ENCODE measurements around the gene KIAA0408. TPM values are rescaled to one million over a fixed set of nuclear protein-coding genes. Genes with fewer than 3 reads are reported as not detected.

KIAA0408 gene
- total and polyA plus RNA-seq, 2 of the 8 experiments (the other 6 are each of a cell fraction or from before 2014, with no cell fraction given), result 3.3 to 10.8 TPM

DNA sequence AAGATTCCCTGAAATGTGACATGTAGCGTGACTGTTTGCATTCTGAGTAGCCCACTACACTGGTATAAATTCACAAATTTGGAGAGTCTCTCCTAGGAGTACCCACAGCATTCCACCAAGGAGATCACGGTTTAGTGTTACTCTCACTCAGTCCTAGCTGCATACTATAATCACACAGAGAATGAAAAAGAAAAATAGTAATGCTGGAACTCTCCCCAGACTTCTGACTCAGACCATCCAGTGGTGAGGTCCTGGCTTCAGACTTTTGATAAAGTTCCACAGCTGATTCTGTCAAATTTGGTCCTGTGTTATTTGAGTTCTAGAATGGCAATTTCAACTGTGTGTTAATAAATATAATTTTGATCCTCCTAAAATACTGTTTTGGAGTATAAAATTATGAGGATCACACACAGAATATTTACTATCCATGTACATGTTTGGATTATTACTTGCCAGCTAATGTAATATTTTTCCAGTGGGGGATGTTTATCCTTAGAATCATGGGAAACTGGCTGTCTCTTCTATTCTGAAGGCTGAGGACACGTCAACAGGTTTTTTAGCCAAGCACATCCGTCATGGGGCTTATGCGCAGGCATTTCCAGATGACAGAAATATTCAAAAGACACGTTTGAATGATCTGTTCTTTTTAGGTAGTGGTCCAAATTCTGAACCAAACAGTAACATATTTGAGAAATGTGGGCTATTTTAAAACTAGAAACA lies 5.1 kb upstream of the KIAA0408 start:
- H3K9ac ChIP-seq (replicated peaks in 1 of 4; ENCODE audit: extremely low read depth in 1 of 4, low read depth in 3 of 4, low read length in 3 of 4), result no peak overlapping the region
- DNase-seq (ENCODE audit: low read depth in 1 of 2, low spot score in 2 of 2) (no peak), FAIRE-seq (no peak)
- H3K23ac ChIP-seq (ENCODE audit: insufficient read length), result no peak overlapping the region
- no peaks in the 10 kb centered on the region for H3K79me1 ChIP-seq (ENCODE audit: low read depth, low read length)
- no peak overlapping the region for H3K4me3 ChIP-seq (ENCODE audit: extremely low read depth in 1 of 4, insufficient read depth in 2 of 4, low read depth in 3 of 4, low read length in 4 of 4)
- no peak overlapping the region for H2BK12ac ChIP-seq (ENCODE audit: low read depth, low read length)
- H4K91ac ChIP-seq (replicated peaks; ENCODE audit: insufficient read length, low read length), result no peak overlapping the region
- no peak overlapping the region for H3K56ac ChIP-seq (replicated peaks; ENCODE audit: insufficient read length, low read depth, low read length)
- ChIA-PET CTCF (ENCODE audit: partially characterized antibody) (interaction anchor here (0.7 to 14.6 kb wide), 17 partner anchors 10 to 167 kb away, joined by 3 to 221 read pairs (median 5); partner anchors contain the start of gene MTCL3), POLR2A (ENCODE audit: partially characterized antibody) (no interaction called here)
- no peak overlapping the region for H3K4me2 ChIP-seq (ENCODE audit: insufficient read depth in 1 of 2, low read depth in 2 of 2, low read length in 2 of 2)
- no peak overlapping the region for H2BK120ac ChIP-seq (replicated peaks; ENCODE audit: low read depth, low read length)
- WGBS, 2 experiments (ENCODE audit: extremely low coverage in 1 of 2, insufficient coverage in 1 of 2, insufficient read length in 1 of 2, insufficient replicate concordance in 2 of 2, low coverage in 1 of 2, low lambda C conversion rate in 2 of 2, missing lambda C conversion rate in 1 of 2), result 62% methylated on average over 6 of the region's 6 CpGs; no CpG with 5 or more reads in 1 of the 2 experiments
- H3K27ac ChIP-seq (ENCODE audit: low read depth, low read length), result no peak overlapping the region
- H2AK5ac ChIP-seq (ENCODE audit: low read depth, low read length), result no peak overlapping the region
- no peak overlapping the region for H2BK20ac ChIP-seq (ENCODE audit: low read length)
- no peaks in the 10 kb centered on the region for H3K27me3 ChIP-seq (replicated peaks in 1 of 4; ENCODE audit: control insufficient read depth in 3 of 4, extremely low read depth in 1 of 4, insufficient read depth in 3 of 4, low read length in 3 of 4)
- H3K18ac ChIP-seq (ENCODE audit: extremely low read depth, low read length), result no peak overlapping the region
- H3K23me2 ChIP-seq (ENCODE audit: low read depth, low read length), result no peaks in the 10 kb centered on the region
- no peak overlapping the region for H3K4ac ChIP-seq (replicated peaks; ENCODE audit: insufficient read length, low read depth, low read length)
- no peaks in the 10 kb centered on the region for H3K36me3 ChIP-seq (ENCODE audit: control insufficient read depth in 2 of 4, insufficient read depth in 4 of 4, low read length in 3 of 4)
- H3K79me2 ChIP-seq (ENCODE audit: control insufficient read depth in 1 of 2, insufficient read depth in 2 of 2, low read length in 2 of 2), result no peaks in the 10 kb centered on the region
- no peaks in the 10 kb centered on the region for H4K20me1 ChIP-seq (replicated peaks in 1 of 2; ENCODE audit: control insufficient read depth in 1 of 2, insufficient read depth in 2 of 2, low read length in 2 of 2)
- H4K8ac ChIP-seq (ENCODE audit: extremely low read depth, insufficient read depth, low read length), result no peak overlapping the region
- no peak overlapping the region for H2AFZ ChIP-seq (ENCODE audit: low read length)
- no peak overlapping the region for H3K14ac ChIP-seq (ENCODE audit: insufficient read length)
- no peak overlapping the region for H4K5ac ChIP-seq (ENCODE audit: insufficient read length, low read depth, low read length)
- H2BK5ac ChIP-seq (ENCODE audit: low read depth, low read length), result no peak overlapping the region
- no peaks in the 10 kb centered on the region for H3K9me3 ChIP-seq (ENCODE audit: insufficient read depth in 2 of 2, low read depth in 1 of 2, low read length in 1 of 2)
- peaks cover 0 to under 1% (median 0%) of the 10 kb centered on the region in 4 experiments; a peak in 2 of 7 replicates for H3K4me1 ChIP-seq (replicated peaks in 1 of 4; ENCODE audit: control insufficient read depth in 3 of 4, insufficient read depth in 4 of 4, low read length in 3 of 4)
- H2BK15ac ChIP-seq (ENCODE audit: low read length), result no peak overlapping the region
- TF ChIP-seq, protein P1, sequence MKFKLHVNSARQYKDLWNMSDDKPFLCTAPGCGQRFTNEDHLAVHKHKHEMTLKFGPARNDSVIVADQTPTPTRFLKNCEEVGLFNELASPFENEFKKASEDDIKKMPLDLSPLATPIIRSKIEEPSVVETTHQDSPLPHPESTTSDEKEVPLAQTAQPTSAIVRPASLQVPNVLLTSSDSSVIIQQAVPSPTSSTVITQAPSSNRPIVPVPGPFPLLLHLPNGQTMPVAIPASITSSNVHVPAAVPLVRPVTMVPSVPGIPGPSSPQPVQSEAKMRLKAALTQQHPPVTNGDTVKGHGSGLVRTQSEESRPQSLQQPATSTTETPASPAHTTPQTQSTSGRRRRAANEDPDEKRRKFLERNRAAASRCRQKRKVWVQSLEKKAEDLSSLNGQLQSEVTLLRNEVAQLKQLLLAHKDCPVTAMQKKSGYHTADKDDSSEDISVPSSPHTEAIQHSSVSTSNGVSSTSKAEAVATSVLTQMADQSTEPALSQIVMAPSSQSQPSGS (IDR thresholded peaks at IDR 0.05; ENCODE audit: low read length), result no peak
- TF ChIP-seq SUZ12 (IDR thresholded peaks at IDR 0.05; ENCODE audit: low read length), result no peak
- TF ChIP-seq TCF12 (IDR thresholded peaks at IDR 0.05; ENCODE audit: low read depth, low read length), result no peak
- no peak for TF ChIP-seq BRCA1 (IDR thresholded peaks at IDR 0.05; ENCODE audit: low read depth, low read length)
- TF ChIP-seq SIX5 (IDR thresholded peaks at IDR 0.05; ENCODE audit: low read depth, low read length), result no peak
- TF ChIP-seq KDM5A (IDR thresholded peaks at IDR 0.05; ENCODE audit: low read length), result no peak
- TF ChIP-seq TAF1 (IDR thresholded peaks at IDR 0.05; ENCODE audit: low read depth, low read length), result no peak
- no peak for TF ChIP-seq BACH1 (IDR thresholded peaks at IDR 0.05; ENCODE audit: low read length)
- no peak for TF ChIP-seq SP4 (IDR thresholded peaks at IDR 0.05; ENCODE audit: low read length)
- no peak for TF ChIP-seq SIN3A (conservative IDR thresholded peaks at IDR 0.05 in 1 of 2, IDR thresholded peaks at IDR 0.05 in 1 of 2; ENCODE audit: low read depth in 1 of 2, low read length in 2 of 2)
- TF ChIP-seq CBX8 (IDR thresholded peaks at IDR 0.05; ENCODE audit: borderline replicate concordance, low read depth, low read length), result no peak
- TF ChIP-seq, protein P2, sequence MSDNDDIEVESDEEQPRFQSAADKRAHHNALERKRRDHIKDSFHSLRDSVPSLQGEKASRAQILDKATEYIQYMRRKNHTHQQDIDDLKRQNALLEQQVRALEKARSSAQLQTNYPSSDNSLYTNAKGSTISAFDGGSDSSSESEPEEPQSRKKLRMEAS (IDR thresholded peaks at IDR 0.05), result no peak

Measured in H1 (cell line).